ENCODE data around the gene MYO1D. TPM values are rescaled to one million over a fixed set of nuclear protein-coding genes. Genes with fewer than 3 reads are reported as not detected.

MYO1D gene
- total RNA-seq, 4 donors from 2014 or later, result 60.4 to 89.0 (median 82.5) TPM

- intact Hi-C loops (cut with DNase I; ENCODE audit: low total_unique reads), result no loop called here
- H3K4me3 ChIP-seq (ENCODE audit: low read depth, poor library complexity, severe bottlenecking), result peak overlapping the region; percentile 5
- TF ChIP-seq CTCF (IDR thresholded peaks at IDR 0.05) (no peak), POLR2A (IDR thresholded peaks at IDR 0.05) (no peak)
- 1% methylated on average over 57 to 59 of the region's 61 CpGs for WGBS, 2 donors
- peak in 1 of 2 donors; percentile 86 for DNase-seq (ENCODE audit: low spot score in 2 of 2)
These were observed 357.5 kb downstream of the MYO1D start for GRCh38 chr17:32519228-32520103.

- H3K4me3 ChIP-seq (ENCODE audit: low read depth, poor library complexity, severe bottlenecking), result no peak overlapping the region
- intact Hi-C loops (cut with DNase I; ENCODE audit: low total_unique reads), result no loop called here
- no peak for DNase-seq (ENCODE audit: low spot score in 2 of 2)
- no peak for TF ChIP-seq CTCF (IDR thresholded peaks at IDR 0.05)
- no peak for TF ChIP-seq POLR2A (IDR thresholded peaks at IDR 0.05)
- whole genome bisulfite sequencing, 2 donors, result 45 to 50% methylated on average over 30 to 31 of the region's 31 CpGs
These were observed 358.2 kb downstream of the MYO1D start for GRCh38 chr17:32518646-32519227.

GRCh38 chr17:32517982-32518381, 358.9 kb downstream of the MYO1D start:
- intact Hi-C loops (cut with DNase I; ENCODE audit: low total_unique reads), result no loop called here
- TF ChIP-seq POLR2A (IDR thresholded peaks at IDR 0.05) (no peak), CTCF (IDR thresholded peaks at IDR 0.05) (no peak)
- no peak overlapping the region for H3K4me3 ChIP-seq (ENCODE audit: low read depth, poor library complexity, severe bottlenecking)
- 90 to 95% methylated on average over 7 of the region's 7 CpGs for WGBS, 2 donors
- no peak for DNase-seq (ENCODE audit: low spot score in 2 of 2)

- 75 to 83% methylated on average over 12 of the region's 12 CpGs for WGBS, 2 donors
- intact Hi-C loops (cut with DNase I; ENCODE audit: low total_unique reads), result no loop called here
- no peak for DNase-seq (ENCODE audit: low spot score in 2 of 2)
- TF ChIP-seq POLR2A (IDR thresholded peaks at IDR 0.05), result no peak
- no peak for TF ChIP-seq CTCF (IDR thresholded peaks at IDR 0.05)
- H3K4me3 ChIP-seq (ENCODE audit: low read depth, poor library complexity, severe bottlenecking), result no peak overlapping the region
These were observed 359.8 kb downstream of the MYO1D start for GRCh38 chr17:32516940-32517701.

- intact Hi-C loops (cut with DNase I; ENCODE audit: low total_unique reads), result no loop called here
- DNase-seq (ENCODE audit: low spot score in 2 of 2), result no peak
- TF ChIP-seq POLR2A (IDR thresholded peaks at IDR 0.05), result no peak
- TF ChIP-seq CTCF (IDR thresholded peaks at IDR 0.05), result no peak
- H3K4me3 ChIP-seq (ENCODE audit: low read depth, poor library complexity, severe bottlenecking), result no peak overlapping the region
- WGBS, 2 donors, result 11 to 92% methylated on average over 2 of the region's 2 CpGs
These were observed 360.5 kb downstream of the MYO1D start for GRCh38 chr17:32516450-32516849.
